HG03457 (cell line): Measurements from ENCODE around the gene OLIG1.

Experiments used
- ATAC-seq: cut with Tn5 transposase; IDR thresholded peaks from one replicate; pipeline ENCODE4 v1.9.1; 2021; ENCODE audit warnings: moderate number of reproducible peaks; ENCODE audit not compliant: unreplicated experiment

Gene OLIG1

GRCh38 chr21:33030633-33031032, 39.3 kb upstream of the OLIG1 start:
- no peak for ATAC-seq

DNA sequence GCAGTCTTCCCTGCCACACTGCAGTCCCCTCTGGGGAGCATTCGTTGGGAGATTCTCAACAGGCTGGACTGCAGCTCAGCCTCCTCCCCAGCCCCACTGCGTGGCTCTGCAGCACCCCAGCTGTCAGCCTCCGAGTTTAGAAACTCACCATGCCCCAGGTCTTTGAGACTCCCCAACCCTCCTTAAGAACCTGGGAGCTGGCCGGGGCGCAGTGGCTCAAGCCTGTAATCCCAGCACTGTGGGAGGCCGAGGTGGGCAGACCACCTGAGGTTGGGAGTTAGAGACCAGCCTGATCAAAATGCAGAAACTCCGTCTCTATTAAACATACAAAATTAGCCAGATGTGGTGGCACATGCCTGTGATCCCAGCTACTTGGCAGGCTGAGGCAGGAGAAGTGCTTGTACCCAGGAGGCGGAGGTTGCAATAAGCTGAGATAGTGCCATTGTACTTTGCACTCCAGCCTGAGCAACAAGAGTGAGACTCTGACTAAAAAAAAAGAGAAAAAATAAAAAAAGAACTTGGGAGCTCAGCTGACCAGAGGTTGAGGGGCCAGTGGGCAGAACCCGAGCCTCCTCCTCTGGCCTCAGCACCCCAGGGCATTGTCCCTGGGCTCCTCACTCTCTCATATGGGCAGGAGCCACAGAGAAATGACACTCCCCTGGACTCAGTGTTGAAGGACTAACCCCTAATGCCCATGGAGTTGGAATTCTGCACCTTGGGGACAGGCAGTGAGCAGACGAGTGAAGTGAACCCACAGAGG, 38.6 kb upstream of the OLIG1 start:
- ATAC-seq: no peak

GRCh38 chr21:33032434-33033047, 37.4 kb upstream of the OLIG1 start:
- ATAC-seq: no peak

- ATAC-seq: no peak
Measured at GRCh38 chr21:33033094-33033951, 36.6 kb upstream of the OLIG1 start.

DNA sequence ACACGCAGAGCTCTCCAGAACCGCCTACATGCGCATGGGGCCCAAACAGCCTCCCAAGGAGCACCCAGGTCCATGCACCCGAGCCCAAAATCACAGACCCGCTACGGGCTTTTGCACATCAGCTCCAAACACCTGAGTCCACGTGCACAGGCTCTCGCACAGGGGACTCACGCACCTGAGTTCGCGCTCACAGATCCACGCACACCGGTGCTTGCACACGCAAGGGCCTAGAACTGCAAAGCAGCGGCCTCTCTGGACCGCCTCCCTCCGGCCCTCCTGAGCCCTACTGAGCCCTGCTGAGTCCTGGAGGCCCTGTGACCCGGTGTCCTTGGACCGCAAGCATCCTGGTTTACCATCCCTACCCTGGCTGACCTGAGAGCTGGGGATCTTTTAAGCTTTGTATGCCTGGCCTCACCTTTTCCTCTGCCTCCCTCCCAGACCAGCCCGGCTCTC, 36.0 kb upstream of the OLIG1 start:
- no peak for ATAC-seq

DNA sequence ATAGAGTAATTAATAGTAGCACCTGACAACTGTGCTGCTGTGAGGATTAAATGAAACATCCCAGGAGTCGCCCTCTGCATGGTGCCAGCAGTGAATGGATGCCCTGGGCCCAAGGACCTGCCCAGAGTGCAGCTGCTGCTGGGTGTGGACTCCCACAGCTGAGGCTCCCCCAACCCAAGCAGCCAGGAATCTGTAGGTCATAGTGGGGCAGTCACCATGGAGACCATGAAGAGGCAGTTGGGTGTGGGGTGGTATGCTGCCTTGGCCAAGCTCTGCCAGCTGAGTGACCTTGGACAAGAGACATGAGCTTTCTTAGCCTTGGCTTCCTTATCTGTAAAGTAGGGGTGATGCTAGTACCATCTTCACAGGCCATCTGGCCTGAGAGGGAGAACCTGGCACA, 34.8 kb upstream of the OLIG1 start:
- ATAC-seq: no peak

GRCh38 chr21:33036430-33037162, 33.3 kb upstream of the OLIG1 start:
- ATAC-seq: no peak

GRCh38 chr21:33037501-33037900, 32.4 kb upstream of the OLIG1 start:
- no peak for ATAC-seq

DNA sequence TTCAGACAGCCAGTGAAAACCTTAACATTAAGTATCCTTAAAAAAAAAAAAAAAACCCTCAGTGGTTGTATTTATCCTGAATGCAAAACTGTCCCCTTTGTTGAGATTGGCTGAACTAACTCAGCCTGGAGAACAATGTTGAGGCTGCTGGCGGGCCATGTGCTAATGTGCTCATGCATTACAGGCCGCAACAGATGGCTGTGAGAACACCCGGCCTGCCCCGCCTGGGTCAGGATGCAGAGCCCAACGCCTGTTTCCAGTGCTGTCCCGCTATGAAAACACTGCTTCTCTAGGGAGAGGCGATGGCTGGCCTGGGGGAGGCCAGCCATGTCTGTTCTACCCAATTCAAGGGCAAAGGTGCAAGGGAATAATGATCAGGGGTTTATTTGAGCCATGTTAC, 30.4 kb upstream of the OLIG1 start:
- no peak for ATAC-seq

- no peak for ATAC-seq
Measured at GRCh38 chr21:33040215-33040614, 29.7 kb upstream of the OLIG1 start.

- ATAC-seq: no peak
Measured at GRCh38 chr21:33041981-33042380, 28.0 kb upstream of the OLIG1 start.

DNA sequence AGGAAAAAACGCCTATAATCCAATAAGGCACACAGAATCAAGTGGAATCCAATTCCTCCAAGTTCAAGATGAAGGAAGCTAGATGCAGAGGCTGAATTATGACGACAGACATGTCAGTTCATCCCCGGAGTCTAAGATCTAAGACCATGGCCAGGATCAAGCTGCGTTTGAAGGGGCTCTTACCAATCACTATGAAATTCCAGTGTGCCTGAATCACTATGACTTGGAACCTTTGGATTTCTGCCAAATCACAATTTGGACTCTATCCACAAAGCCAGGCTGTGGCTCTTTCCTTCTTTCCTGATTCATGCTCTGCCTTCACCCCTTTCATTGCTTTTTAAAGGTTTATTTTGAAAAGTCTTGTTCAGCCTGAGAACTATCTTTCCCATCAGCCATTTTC, 27.1 kb upstream of the OLIG1 start:
- ATAC-seq: no peak

DNA sequence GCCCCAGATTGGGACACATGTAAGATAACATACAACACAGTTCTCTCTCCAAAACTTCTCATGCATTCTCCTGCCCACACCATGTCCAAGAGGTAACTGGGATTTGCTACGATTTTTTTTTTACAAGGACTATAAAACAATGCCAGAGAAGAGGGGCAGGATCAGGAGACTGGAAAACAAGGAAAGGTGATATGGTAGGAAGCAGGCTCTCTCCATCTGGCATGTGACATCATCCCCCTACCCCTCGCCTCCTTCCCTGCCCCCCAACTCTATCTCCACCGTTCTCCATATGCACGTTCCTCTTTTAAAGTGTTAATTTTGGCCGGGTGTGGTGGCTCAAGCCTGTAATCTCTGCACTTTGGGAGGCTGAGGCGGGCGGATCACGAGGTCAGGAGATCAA, 23.5 kb upstream of the OLIG1 start:
- ATAC-seq: no peak

DNA sequence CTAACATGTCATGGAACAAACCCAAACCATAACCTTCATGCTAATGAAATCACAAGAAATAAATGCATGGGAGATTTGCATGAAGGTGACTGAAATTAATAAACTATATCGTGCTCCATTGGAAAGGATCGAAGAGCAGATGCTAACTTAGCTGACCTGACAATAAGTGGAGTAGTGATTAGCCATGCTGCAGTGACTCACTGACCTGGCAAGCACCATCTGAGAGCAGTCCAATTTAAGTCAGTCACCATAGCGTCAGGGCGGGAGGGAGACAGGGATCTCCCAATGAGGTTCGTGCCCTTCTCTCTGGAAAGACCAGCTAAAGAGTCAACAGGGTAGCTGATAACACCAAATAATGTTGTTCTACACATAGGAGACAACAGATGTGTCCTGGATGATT, 22.7 kb upstream of the OLIG1 start:
- ATAC-seq: no peak

- no peak for ATAC-seq
Measured at GRCh38 chr21:33051925-33052324, 18.0 kb upstream of the OLIG1 start.

- ATAC-seq: no peak
Measured at GRCh38 chr21:33053951-33054350, 16.0 kb upstream of the OLIG1 start.

- ATAC-seq: no peak
Measured at GRCh38 chr21:33055991-33056390, 13.9 kb upstream of the OLIG1 start.

GRCh38 chr21:33057385-33057940, 12.5 kb upstream of the OLIG1 start:
- no peak for ATAC-seq

DNA sequence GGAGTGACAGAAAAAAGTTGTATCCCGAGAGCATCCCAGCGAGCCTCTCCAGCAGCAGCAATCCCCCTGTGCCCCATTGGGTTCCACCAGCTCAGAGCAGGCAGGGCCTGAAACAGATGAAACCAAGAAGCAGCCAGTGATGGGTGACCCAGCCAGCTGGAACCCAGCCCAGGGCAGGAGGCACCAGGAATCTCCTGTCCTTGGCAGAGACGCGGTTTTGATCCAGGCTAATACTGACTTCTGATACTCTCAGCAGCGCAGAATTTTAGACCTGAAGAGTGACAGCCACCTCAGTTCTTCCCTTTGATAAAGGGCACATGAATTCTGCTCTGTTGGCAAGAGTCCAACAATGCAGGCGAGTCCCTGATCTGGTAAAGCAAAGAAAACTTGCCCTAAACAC, 11.4 kb upstream of the OLIG1 start:
- no peak for ATAC-seq

DNA sequence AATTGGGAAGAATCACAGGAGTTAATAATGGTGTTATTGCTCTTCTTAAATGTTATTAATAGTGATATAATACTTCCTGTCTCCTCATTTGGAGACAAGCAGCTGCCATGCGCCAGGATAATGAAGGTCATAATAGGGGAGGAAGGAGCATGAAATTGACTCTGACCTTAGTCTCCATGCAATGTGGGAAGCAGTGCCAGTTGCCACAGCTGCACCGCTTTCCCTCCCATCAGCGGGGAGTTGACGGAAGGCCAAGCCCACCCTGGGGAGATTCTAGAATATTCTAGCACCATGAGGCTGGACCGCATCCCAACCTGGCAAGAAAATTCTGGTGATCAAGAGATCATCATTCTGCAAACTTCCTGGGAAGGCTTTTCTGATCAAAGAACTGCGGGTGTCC, 11.0 kb upstream of the OLIG1 start:
- ATAC-seq: no peak

DNA sequence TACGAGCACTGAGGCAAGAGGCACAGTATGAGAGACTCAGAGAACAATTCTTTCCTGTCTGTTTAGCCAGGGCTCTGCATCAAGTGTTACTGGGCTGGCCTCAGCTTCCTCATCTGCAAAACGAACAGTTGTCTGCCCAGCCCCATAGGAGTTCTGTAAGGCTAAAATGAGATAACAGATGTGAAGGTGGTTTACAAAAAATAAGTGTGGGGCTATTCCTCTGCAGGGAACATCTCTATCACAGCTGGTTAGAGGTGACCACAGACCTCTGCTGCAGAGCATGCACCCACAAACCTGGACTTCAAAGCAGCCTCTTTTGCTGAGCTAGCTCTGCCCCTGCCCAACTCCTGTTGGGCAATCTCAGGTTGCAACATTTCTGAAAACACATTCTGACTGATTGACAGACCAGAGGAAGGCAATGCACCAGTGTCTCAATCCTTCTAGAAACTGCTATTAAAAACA, 10.5 kb upstream of the OLIG1 start:
- no peak for ATAC-seq
